ENCODE results near the gene AGFG1. TPM values are rescaled to one million over a fixed set of nuclear protein-coding genes. Genes with fewer than 3 reads are reported as not detected.

AGFG1 gene
- total RNA-seq, 1 experiment from 2014 or later = 72.5 TPM

GRCh38 chr2:227462972-227463931, 8.7 kb upstream of the AGFG1 start:
- Histone ChIP-seq H3K36me3 (ENCODE audit: control insufficient read depth in 1 of 2, insufficient read depth in 2 of 2, low read length in 2 of 2) (no peaks in the 10 kb centered on the region), H3K9me2 (ENCODE audit: insufficient read depth) (no peaks in the 10 kb centered on the region), H3K9ac (ENCODE audit: low read length) (no peak overlapping the region), H3K4me3 (replicated peaks in 1 of 2; ENCODE audit: low read depth in 1 of 2, low read length in 2 of 2) (no peak overlapping the region), H3K27me3 (ENCODE audit: insufficient read depth, low read length) (no peaks in the 10 kb centered on the region), H4K20me1 (ENCODE audit: insufficient read depth) (no peaks in the 10 kb centered on the region), H3K79me2 (ENCODE audit: insufficient read depth, low read length) (no peaks in the 10 kb centered on the region), H3K4me2 (ENCODE audit: low read length) (no peak overlapping the region), H3K9me3 (ENCODE audit: control insufficient read depth in 1 of 2, insufficient read depth in 1 of 2, low read depth in 1 of 2, low read length in 2 of 2) (no peaks in the 10 kb centered on the region), H2AFZ (ENCODE audit: low read depth, low read length, poor library complexity, severe bottlenecking) (no peak overlapping the region), H3K4me1 (ENCODE audit: control insufficient read depth in 1 of 2, insufficient read depth in 2 of 2, low read length in 2 of 2) (peaks cover 12 to 17% of the 10 kb centered on the region in 2 experiments), H3K27ac (ENCODE audit: low read depth, low read length) (no peak overlapping the region)
- RAD21 ChIA-PET (ENCODE audit: low non-redundant PET in 1 of 2, low total read pairs in 2 of 2, uncharacterized antibody in 2 of 2, unreplicated experiment in 2 of 2) = no interaction called here
- no TSS peak for BruUV-seq (replicated peaks)
- TF ChIP-seq CBX3 (IDR thresholded peaks at IDR 0.05; ENCODE audit: low read depth) (no peak), SRF (IDR thresholded peaks at IDR 0.05; ENCODE audit: low read depth) (no peak), ZBTB33 (IDR thresholded peaks at IDR 0.05; ENCODE audit: extremely low read depth, insufficient replicate concordance, low read length) (no peak), FOSL1 (IDR thresholded peaks at IDR 0.05; ENCODE audit: low read depth) (no peak), ZFX (IDR thresholded peaks at IDR 0.05) (no peak), ZNF274 (IDR thresholded peaks at IDR 0.05; ENCODE audit: low read depth, low read length) (no peak), RAD21 (IDR thresholded peaks at IDR 0.05; ENCODE audit: low read depth) (no peak), CEBPB (IDR thresholded peaks at IDR 0.05; ENCODE audit: low read depth) (no peak), ELF1 (IDR thresholded peaks at IDR 0.05; ENCODE audit: borderline replicate concordance, low read depth) (no peak), SIN3A (IDR thresholded peaks at IDR 0.05; ENCODE audit: low read depth) (no peak), EZH2 (IDR thresholded peaks at IDR 0.05) (no peak), JUND (IDR thresholded peaks at IDR 0.05) (no peak)
- CTCF ChIA-PET = no interaction called here
- DNase-seq (ENCODE audit: low read depth, low spot score) (no peak), ATAC-seq (no peak)
- intact Hi-C loops (cut with micrococcal nuclease) = no loop called here
- POLR2A ChIA-PET = no interaction called here

Measured in HCT116 (cell line).